CD4-positive, CD25-positive, alpha-beta regulatory T cell (primary cell): ENCODE results near the gene C1orf21. TPM values are rescaled to one million over a fixed set of nuclear protein-coding genes. Genes with fewer than 3 reads are reported as not detected.

ENCODE experiments used
- ATAC-seq, 2 donors: fragments of 150-1000 bp; cut with Tn5 transposase; one replicate each; pipeline ENCODE4 v1.10.0; 2021; ENCODE audit warnings: low read depth in 2 of 2, moderate number of reproducible peaks in 2 of 2, moderate library complexity in 1 of 2
- DNase-seq, 3 donors: peaks; one replicate each; pipeline versions ENCODE4 v3.0.0 to v3.0.0-alpha.2; 2012 to 2022; ENCODE audit warnings: mixed read lengths in 1 of 3
- H3K27ac ChIP-seq: one replicate; pipeline ENCODE4 v1.7.0; 2013; ENCODE audit warnings: mild to moderate bottlenecking, low read length; ENCODE audit not compliant: insufficient read depth, poor library complexity, severe bottlenecking
- H3K27me3 ChIP-seq: one replicate; pipeline ENCODE4 v1.7.0; 2013; ENCODE audit warnings: low read length; ENCODE audit not compliant: control insufficient read depth, insufficient read depth
- H3K36me3 ChIP-seq: one replicate; pipeline ENCODE4 v1.7.0; 2013; ENCODE audit warnings: mild to moderate bottlenecking, low read length, moderate library complexity; ENCODE audit not compliant: control insufficient read depth, insufficient read depth
- H3K4me1 ChIP-seq: 2 replicates; pipeline ENCODE4 v1.7.0; 2013; ENCODE audit warnings: mild to moderate bottlenecking, low read length; ENCODE audit not compliant: insufficient read depth, control insufficient read depth, poor library complexity, severe bottlenecking
- H3K4me3 ChIP-seq: one replicate; pipeline ENCODE4 v1.7.0; 2013; ENCODE audit warnings: low read depth, mild to moderate bottlenecking, low read length, moderate library complexity
- H3K9me3 ChIP-seq, 2 experiments: 1 replicate in 1 of 2; 2 replicates in 1 of 2; pipeline ENCODE4 v1.7.0; 2013; ENCODE audit warnings: low read length in 2 of 2, mild to moderate bottlenecking in 1 of 2, moderate library complexity in 1 of 2; ENCODE audit not compliant: control insufficient read depth in 2 of 2
- H3K27ac Mint-ChIP-seq, 3 donors: one replicate each; pipeline ENCODE4 v1.8.0; 2020 to 2022; ENCODE audit warnings: mild to moderate bottlenecking in 3 of 3, mixed read lengths in 3 of 3, moderate library complexity in 2 of 3
- H3K27me3 Mint-ChIP-seq: one replicate; pipeline ENCODE4 v1.8.0; 2022; ENCODE audit warnings: mild to moderate bottlenecking, mixed read lengths
- H3K36me3 Mint-ChIP-seq: one replicate; pipeline ENCODE4 v1.8.0; 2020; ENCODE audit warnings: mixed read lengths
- H3K4me1 Mint-ChIP-seq, 4 donors: one replicate each; pipeline ENCODE4 v1.8.0; 2020 to 2022; ENCODE audit warnings: mixed read lengths in 4 of 4, mild to moderate bottlenecking in 1 of 4
- H3K4me3 Mint-ChIP-seq, 4 donors: one replicate each; pipeline ENCODE4 v1.8.0; 2020 to 2022; ENCODE audit warnings: mild to moderate bottlenecking in 4 of 4, mixed read lengths in 4 of 4, moderate library complexity in 3 of 4
- H3K9me3 Mint-ChIP-seq, 7 donors: one replicate each; pipeline ENCODE4 v1.8.0; 2020 to 2022; ENCODE audit warnings: mixed read lengths in 7 of 7, mild to moderate bottlenecking in 3 of 7, moderate library complexity in 2 of 7
- polyA plus RNA-seq, 4 donors: library from polyadenylated mRNA; unstranded; fragments of 300-500 nt; fragmentation: Illumina TruSeq; gene quantifications; one replicate each; pipeline ENCODE4 v1.2.3, GENCODE V29; 2021
- total RNA-seq: library from RNA; stranded (reverse); gene quantifications from one replicate; pipeline ENCODE4 v1.2.3, GENCODE V29; 2022

C1orf21 gene
- total and polyA plus RNA-seq, 5 donors from 2014 or later: 0.05 to 0.59 TPM; not detected in 3

DNA sequence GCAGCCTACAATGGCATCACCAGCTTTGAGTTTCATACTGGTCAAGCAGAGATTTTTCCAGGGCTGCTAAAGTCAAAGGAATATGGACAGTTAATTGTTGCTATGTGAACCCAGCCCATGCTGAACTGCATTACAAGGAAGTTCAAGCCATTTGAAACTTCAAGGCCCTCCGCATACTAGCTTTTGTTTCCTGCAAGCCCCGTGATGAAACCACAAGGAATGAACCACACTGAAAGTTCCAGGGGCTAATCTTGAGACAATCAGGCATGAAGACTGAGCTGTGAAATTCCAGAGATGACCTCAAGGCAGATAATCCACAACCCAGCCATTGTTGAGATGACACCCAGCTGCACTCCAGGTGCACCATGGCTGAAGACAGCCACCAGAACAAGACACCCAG, 180.8 kb downstream of the C1orf21 start:
- no peaks in the 10 kb centered on the region for H3K4me1 ChIP-seq
- no peak for DNase-seq
- Mint-ChIP-seq H3K4me3 (no peak overlapping the region), H3K4me1 (no peaks in the 10 kb centered on the region), H3K9me3 (peaks cover 0 to 4% (median 0%) of the 10 kb centered on the region in 7 donors), H3K27ac (no peak overlapping the region), H3K27me3 (peaks cover 5% of the 10 kb centered on the region), H3K36me3 (no peaks in the 10 kb centered on the region)
- ATAC-seq: no peak
- H3K4me3 ChIP-seq: no peak overlapping the region
- H3K27me3 ChIP-seq: peaks cover 10% of the 10 kb centered on the region
- no peaks in the 10 kb centered on the region for H3K36me3 ChIP-seq
- H3K9me3 ChIP-seq: no peaks in the 10 kb centered on the region
- H3K27ac ChIP-seq: no peak overlapping the region

GRCh38 chr1:184568148-184568547, 181.3 kb downstream of the C1orf21 start:
- Histone ChIP-seq H3K4me1 (no peaks in the 10 kb centered on the region), H3K27me3 (peaks cover 10% of the 10 kb centered on the region), H3K9me3 (no peaks in the 10 kb centered on the region), H3K4me3 (no peak overlapping the region), H3K27ac (no peak overlapping the region), H3K36me3 (no peaks in the 10 kb centered on the region)
- H3K4me3 Mint-ChIP-seq: no peak overlapping the region
- no peaks in the 10 kb centered on the region for H3K36me3 Mint-ChIP-seq
- no peaks in the 10 kb centered on the region for H3K4me1 Mint-ChIP-seq
- DNase-seq (no peak), ATAC-seq (no peak)
- H3K27me3 Mint-ChIP-seq: peaks cover 5% of the 10 kb centered on the region
- H3K27ac Mint-ChIP-seq: no peak overlapping the region
- H3K9me3 Mint-ChIP-seq: peaks cover 0 to 4% (median 0%) of the 10 kb centered on the region in 7 donors

DNA sequence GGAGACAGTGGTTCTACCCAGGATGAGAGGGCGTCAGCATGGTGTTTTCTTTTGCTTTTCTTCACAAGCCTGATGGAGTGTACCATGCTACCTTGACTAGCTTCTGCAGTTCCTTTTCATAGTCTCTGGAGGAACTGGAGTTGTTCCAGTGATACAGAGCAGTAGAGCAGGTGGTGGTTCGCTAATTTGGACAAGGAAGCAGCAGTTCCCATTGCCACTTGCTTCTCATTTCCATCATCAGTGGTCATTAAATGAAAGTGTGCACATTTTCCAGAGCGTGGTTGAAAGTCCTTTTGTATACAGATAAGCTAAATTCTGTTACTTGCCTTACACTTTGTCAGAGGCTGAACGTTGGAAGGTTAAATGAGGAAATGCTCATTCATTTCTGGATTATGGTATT, 182.3 kb downstream of the C1orf21 start:
- no peaks in the 10 kb centered on the region for H3K4me1 ChIP-seq
- H3K27ac ChIP-seq: no peak overlapping the region
- peaks cover 0 to 4% (median 0%) of the 10 kb centered on the region in 7 donors for H3K9me3 Mint-ChIP-seq
- H3K27me3 Mint-ChIP-seq: peaks cover 5% of the 10 kb centered on the region
- no peaks in the 10 kb centered on the region for H3K9me3 ChIP-seq
- no peak overlapping the region for H3K4me3 ChIP-seq
- no peaks in the 10 kb centered on the region for H3K36me3 Mint-ChIP-seq
- DNase-seq (no peak), ATAC-seq (no peak)
- peaks cover 7% of the 10 kb centered on the region for H3K27me3 ChIP-seq
- no peak overlapping the region for H3K27ac Mint-ChIP-seq
- H3K4me1 Mint-ChIP-seq: no peaks in the 10 kb centered on the region
- H3K4me3 Mint-ChIP-seq: no peak overlapping the region
- H3K36me3 ChIP-seq: no peaks in the 10 kb centered on the region

DNA sequence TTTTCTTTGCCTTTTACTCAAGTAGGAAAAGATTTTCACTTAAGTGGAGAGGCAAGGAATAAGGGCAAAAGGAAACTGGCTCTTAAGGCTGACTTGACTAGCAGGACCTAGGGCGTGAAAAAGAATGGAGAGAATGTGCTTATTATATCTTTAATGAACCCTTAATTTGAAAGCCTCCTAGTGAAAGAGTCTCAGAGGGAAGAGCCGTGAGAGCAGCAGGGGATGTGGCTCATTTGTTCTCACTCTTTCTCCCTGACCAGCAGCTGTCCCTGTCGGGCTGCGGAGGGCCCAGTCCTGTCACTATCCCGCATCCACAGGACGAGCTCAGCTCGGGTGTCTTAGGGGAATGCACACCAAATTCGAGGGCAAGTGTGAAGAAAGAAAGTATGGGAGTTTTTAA, 187.8 kb downstream of the C1orf21 start:
- H3K27ac ChIP-seq: no peak overlapping the region
- H3K4me3 Mint-ChIP-seq: no peak overlapping the region
- no peak overlapping the region for H3K27ac Mint-ChIP-seq
- no peaks in the 10 kb centered on the region for H3K27me3 Mint-ChIP-seq
- H3K9me3 ChIP-seq: no peaks in the 10 kb centered on the region
- H3K36me3 Mint-ChIP-seq: no peaks in the 10 kb centered on the region
- H3K27me3 ChIP-seq: no peaks in the 10 kb centered on the region
- no peak for DNase-seq
- H3K36me3 ChIP-seq: no peaks in the 10 kb centered on the region
- H3K9me3 Mint-ChIP-seq: peaks cover 0 to 4% (median 0%) of the 10 kb centered on the region in 7 donors
- ATAC-seq: no peak
- H3K4me1 Mint-ChIP-seq: no peaks in the 10 kb centered on the region
- H3K4me3 ChIP-seq: no peak overlapping the region
- no peaks in the 10 kb centered on the region for H3K4me1 ChIP-seq

- Mint-ChIP-seq H3K27ac (no peak overlapping the region), H3K36me3 (no peaks in the 10 kb centered on the region), H3K9me3 (peaks cover 0 to 6% (median 0%) of the 10 kb centered on the region in 7 donors)
Measured at GRCh38 chr1:184576822-184577221, 190.0 kb downstream of the C1orf21 start.

GRCh38 chr1:184577319-184577718, 190.5 kb downstream of the C1orf21 start:
- Mint-ChIP-seq H3K4me3 (no peak overlapping the region), H3K36me3 (no peaks in the 10 kb centered on the region), H3K4me1 (no peaks in the 10 kb centered on the region), H3K27me3 (peaks cover 4% of the 10 kb centered on the region), H3K27ac (no peak overlapping the region), H3K9me3 (peaks cover 0 to 6% (median 0%) of the 10 kb centered on the region in 7 donors)
- DNase-seq: no peak
- Histone ChIP-seq H3K36me3 (no peaks in the 10 kb centered on the region), H3K9me3 (peaks cover 0 to 2% of the 10 kb centered on the region in 2 experiments), H3K27me3 (peaks cover 5% of the 10 kb centered on the region), H3K4me1 (no peaks in the 10 kb centered on the region), H3K27ac (no peak overlapping the region), H3K4me3 (no peak overlapping the region)
- ATAC-seq: no peak

More at GRCh38 chr1:184576822-184577221, 190.0 kb downstream of the C1orf21 start:
- Histone ChIP-seq H3K27ac (no peak overlapping the region), H3K36me3 (no peaks in the 10 kb centered on the region), H3K4me3 (no peak overlapping the region), H3K9me3 (peaks cover 0 to 2% of the 10 kb centered on the region in 2 experiments), H3K27me3 (peaks cover 5% of the 10 kb centered on the region), H3K4me1 (no peaks in the 10 kb centered on the region)
- no peak for ATAC-seq
- H3K4me3 Mint-ChIP-seq: no peak overlapping the region
- peaks cover 4% of the 10 kb centered on the region for H3K27me3 Mint-ChIP-seq
- no peak for DNase-seq
- H3K4me1 Mint-ChIP-seq: no peaks in the 10 kb centered on the region

GRCh38 chr1:184582411-184582810, 195.6 kb downstream of the C1orf21 start:
- Mint-ChIP-seq H3K27ac (no peak overlapping the region), H3K27me3 (peaks cover 32% of the 10 kb centered on the region), H3K9me3 (peaks cover 0 to 6% (median 0%) of the 10 kb centered on the region in 7 donors), H3K4me1 (no peaks in the 10 kb centered on the region), H3K36me3 (no peaks in the 10 kb centered on the region), H3K4me3 (no peak overlapping the region)
- ATAC-seq (no peak), DNase-seq (no peak)
- H3K27ac ChIP-seq: no peak overlapping the region
- H3K4me1 ChIP-seq: no peaks in the 10 kb centered on the region
- peaks cover 5% of the 10 kb centered on the region for H3K27me3 ChIP-seq
- no peaks in the 10 kb centered on the region for H3K36me3 ChIP-seq
- no peak overlapping the region for H3K4me3 ChIP-seq
- peaks cover 0 to 2% of the 10 kb centered on the region in 2 experiments for H3K9me3 ChIP-seq

DNA sequence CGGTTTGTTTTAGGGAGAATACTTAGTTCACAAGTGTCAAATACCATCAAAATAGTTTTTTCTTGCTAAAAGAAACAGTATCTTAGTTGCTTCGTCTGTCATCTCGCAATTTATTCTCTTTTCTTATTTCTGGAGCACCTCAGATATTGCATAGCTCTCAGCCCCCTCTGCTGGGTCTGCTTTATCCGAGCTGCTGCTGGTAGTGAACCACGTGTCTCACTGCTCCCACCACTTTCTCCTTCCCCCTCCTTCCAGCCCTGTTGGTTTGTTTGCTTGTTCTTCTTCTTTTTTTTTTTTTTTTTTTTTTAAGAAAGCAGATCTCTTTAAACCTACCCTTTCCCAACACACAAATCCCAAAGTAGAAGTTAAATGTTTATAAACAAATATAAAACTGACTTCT, 197.0 kb downstream of the C1orf21 start:
- Mint-ChIP-seq H3K9me3 (peaks cover 0 to 6% (median 0%) of the 10 kb centered on the region in 7 donors), H3K36me3 (no peaks in the 10 kb centered on the region), H3K4me1 (no peaks in the 10 kb centered on the region), H3K27me3 (peaks cover 35% of the 10 kb centered on the region), H3K4me3 (no peak overlapping the region), H3K27ac (no peak overlapping the region)
- no peak overlapping the region for H3K27ac ChIP-seq
- DNase-seq (no peak), ATAC-seq (no peak)
- peaks cover 0 to 2% of the 10 kb centered on the region in 2 experiments for H3K9me3 ChIP-seq
- no peak overlapping the region for H3K4me3 ChIP-seq
- no peaks in the 10 kb centered on the region for H3K36me3 ChIP-seq
- H3K27me3 ChIP-seq: peaks cover 6% of the 10 kb centered on the region
- H3K4me1 ChIP-seq: no peaks in the 10 kb centered on the region
